Gastrocnemius medialis (tissue), 4 donors: ENCODE results near the gene C1QTNF8. TPM values are rescaled to one million over a fixed set of nuclear protein-coding genes. Genes with fewer than 3 reads are reported as not detected.

Source experiments
- ATAC-seq, 2 donors: fragments of 150-250 bp; one replicate each; pipeline ENCODE4 v1.9.1; 2016
- DNase-seq, 2 donors: peaks; one replicate each; pipeline ENCODE4 v3.0.0-alpha.2; 2019
- H3K27ac ChIP-seq, 4 donors: fragments of 200-600 bp; sonication (generic); 1 replicate in 1 of 4; 2 replicates in 3 of 4; pipeline ENCODE4 v1.5.1; 2016 to 2018; ENCODE audit warnings: mild to moderate bottlenecking in 2 of 4, moderate library complexity in 1 of 4
- H3K27me3 ChIP-seq, 3 donors: fragments of 200-600 bp; sonication (generic) in 2 of 3; 1 replicate in 1 of 3; 2 replicates in 2 of 3; pipeline versions ENCODE4 v1.5.1 to v1.6.0; 2016 to 2019; ENCODE audit warnings: mild to moderate bottlenecking in 1 of 3, moderate library complexity in 1 of 3
- H3K36me3 ChIP-seq, 2 donors: fragments of 200-600 bp; sonication (generic) in 1 of 2; one replicate each; pipeline ENCODE4 v1.5.1; 2017 to 2018
- H3K4me1 ChIP-seq, 2 donors: fragments of 200-600 bp; sonication (generic) in 1 of 2; one replicate each; pipeline ENCODE4 v1.5.1; 2016 to 2017; ENCODE audit warnings: mild to moderate bottlenecking in 2 of 2
- H3K4me3 ChIP-seq, 4 donors: fragments of 200-600 bp; sonication (generic) in 3 of 4; 1 replicate in 1 of 4; 2 replicates in 3 of 4; pipeline ENCODE4 v1.5.1; 2016 to 2019; ENCODE audit warnings: mild to moderate bottlenecking in 2 of 4
- H3K9me3 ChIP-seq, 3 donors: fragments of 200-600 bp; sonication (generic) in 2 of 3; 1 replicate in 1 of 3; 2 replicates in 2 of 3; pipeline ENCODE4 v1.5.1; 2016 to 2019
- POLR2A ChIP-seq, 2 donors: fragments of 450-650 bp; IDR thresholded peaks; one replicate each; pipeline ENCODE4 v1.6.1; 2017; ENCODE audit warnings: antibody characterized with exemption in 2 of 2, mild to moderate bottlenecking in 2 of 2, moderate library complexity in 2 of 2
- in situ Hi-C, 4 donors: fragments of 200-750 bp; cut with MboI; loops; one replicate each; pipeline versions ENCODE4 v1.15.0 to v1.8.0; 2017; ENCODE audit warnings: low sequenced_read_pairs in 4 of 4
- intact Hi-C: fragments of 100-400 bp; cut with DNase I; formaldehyde crosslinking; loops from one replicate; pipeline ENCODE4 v1.15.1; 2023; ENCODE audit warnings: low total_unique reads
- total RNA-seq, 4 donors: library from RNA; depleted of rRNA; stranded (reverse); fragments of >200 nt; gene quantifications; one replicate each; pipeline versions ENCODE4 v1.1.0 to v1.2.3, GENCODE V29; 2016
- TF ChIP-seq, protein P1 (sequence below), 5 experiments: fragments of 450-650 bp in 3 of 5; fragments of 200-600 bp in 2 of 5; sonication (generic) in 2 of 5; IDR thresholded peaks in 4 of 5; conservative IDR thresholded peaks in 1 of 5; 1 replicate in 4 of 5; 2 replicates in 1 of 5; pipeline ENCODE4 v1.5.1; 2016 to 2019; ENCODE audit warnings: antibody characterized with exemption in 5 of 5, mild to moderate bottlenecking in 3 of 5, moderate library complexity in 3 of 5

The C1QTNF8 gene
- total RNA-seq, 4 donors from 2014 or later = not detected

GRCh38 chr16:1091992-1092552, 4.0 kb downstream of the C1QTNF8 start:
- no peak for ATAC-seq
- peak overlapping the region; percentile 60 to 92 (median 82) for H3K27ac ChIP-seq
- intact Hi-C loops = loop anchor here (2.0 kb wide), 1 partner anchor 117 kb away; no protein-coding TSS in a partner anchor
- peaks cover 18 to 33% (median 19%) of the 10 kb centered on the region in 3 donors for H3K27me3 ChIP-seq
- H3K4me3 ChIP-seq = no peak overlapping the region
- H3K9me3 ChIP-seq = no peaks in the 10 kb centered on the region
- H3K4me1 ChIP-seq = peaks cover 15 to 24% of the 10 kb centered on the region in 2 donors
- no peak for TF ChIP-seq POLR2A (IDR thresholded peaks at IDR 0.05)
- TF ChIP-seq, protein P1, sequence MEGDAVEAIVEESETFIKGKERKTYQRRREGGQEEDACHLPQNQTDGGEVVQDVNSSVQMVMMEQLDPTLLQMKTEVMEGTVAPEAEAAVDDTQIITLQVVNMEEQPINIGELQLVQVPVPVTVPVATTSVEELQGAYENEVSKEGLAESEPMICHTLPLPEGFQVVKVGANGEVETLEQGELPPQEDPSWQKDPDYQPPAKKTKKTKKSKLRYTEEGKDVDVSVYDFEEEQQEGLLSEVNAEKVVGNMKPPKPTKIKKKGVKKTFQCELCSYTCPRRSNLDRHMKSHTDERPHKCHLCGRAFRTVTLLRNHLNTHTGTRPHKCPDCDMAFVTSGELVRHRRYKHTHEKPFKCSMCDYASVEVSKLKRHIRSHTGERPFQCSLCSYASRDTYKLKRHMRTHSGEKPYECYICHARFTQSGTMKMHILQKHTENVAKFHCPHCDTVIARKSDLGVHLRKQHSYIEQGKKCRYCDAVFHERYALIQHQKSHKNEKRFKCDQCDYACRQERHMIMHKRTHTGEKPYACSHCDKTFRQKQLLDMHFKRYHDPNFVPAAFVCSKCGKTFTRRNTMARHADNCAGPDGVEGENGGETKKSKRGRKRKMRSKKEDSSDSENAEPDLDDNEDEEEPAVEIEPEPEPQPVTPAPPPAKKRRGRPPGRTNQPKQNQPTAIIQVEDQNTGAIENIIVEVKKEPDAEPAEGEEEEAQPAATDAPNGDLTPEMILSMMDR (IDR thresholded peaks at IDR 0.05 in 4 of 5, conservative IDR thresholded peaks at IDR 0.05 in 1 of 5) = no peak
- DNase-seq = no peak
- H3K36me3 ChIP-seq = no peaks in the 10 kb centered on the region
- in situ Hi-C loops = no loop called here

DNA sequence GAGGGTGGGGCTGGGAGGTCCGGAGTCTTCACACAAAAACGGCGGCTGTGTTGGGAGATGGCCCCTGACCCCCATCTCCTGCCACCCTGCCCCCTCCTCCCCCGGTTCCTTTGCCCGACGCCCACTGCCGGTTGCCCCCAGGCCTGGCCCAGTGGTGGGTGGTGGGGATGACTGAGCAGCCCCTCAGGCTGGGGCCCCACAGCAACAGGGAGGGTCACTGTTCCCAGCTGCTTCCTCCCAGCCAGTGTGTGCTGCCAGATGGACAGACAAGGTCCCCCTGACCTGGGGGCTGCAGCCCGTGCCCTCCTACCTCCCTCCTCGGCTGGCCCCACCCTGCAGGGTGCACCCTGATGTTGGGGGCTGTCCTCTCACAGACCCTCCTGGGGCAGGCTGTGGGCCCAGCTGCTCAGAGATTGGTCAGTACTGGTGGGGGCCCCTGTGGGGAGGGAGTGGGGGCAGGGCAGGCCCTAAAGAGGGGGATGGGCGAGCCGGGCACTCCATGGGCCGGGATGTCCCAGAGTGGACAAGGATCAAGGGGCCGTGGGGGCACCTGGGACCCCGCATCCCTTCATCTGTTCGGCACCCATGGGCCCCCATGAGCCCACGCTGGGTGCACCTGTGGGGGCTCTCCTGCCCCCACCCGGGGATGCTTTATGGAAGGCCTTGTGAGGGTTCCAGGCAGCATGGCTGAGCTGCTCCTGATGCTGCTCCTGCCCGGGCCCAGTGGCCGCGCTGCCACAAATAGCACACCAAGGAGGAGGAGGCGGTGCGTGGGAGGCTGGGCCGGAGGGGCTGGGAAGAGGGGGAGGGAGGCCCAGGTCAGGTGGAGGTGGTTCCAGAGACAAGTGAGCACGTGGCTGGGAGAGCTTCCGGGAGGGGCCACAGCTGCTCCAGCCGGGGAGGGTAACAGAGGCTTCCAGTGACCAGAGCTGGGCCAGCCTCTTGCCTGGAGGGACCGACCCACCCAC, 5.1 kb downstream of the C1QTNF8 start:
- intact Hi-C loops = loop anchor here (2.0 kb wide), 1 partner anchor 116 kb away; no protein-coding TSS in a partner anchor
- Histone ChIP-seq H3K4me1 (peaks cover 13 to 20% of the 10 kb centered on the region in 2 donors), H3K36me3 (no peaks in the 10 kb centered on the region), H3K4me3 (peak overlapping the region; percentile 48 to 55 (median 52)), H3K27ac (peak overlapping the region; percentile 76 to 92 (median 88)), H3K9me3 (no peaks in the 10 kb centered on the region), H3K27me3 (peaks cover 22 to 36% (median 27%) of the 10 kb centered on the region in 3 donors)
- ATAC-seq = peak; percentile 55 to 62
- DNase-seq = peak; percentile 71 to 89
- peak; percentile 52 to 64 for TF ChIP-seq POLR2A (IDR thresholded peaks at IDR 0.05)
- TF ChIP-seq, protein P1 (IDR thresholded peaks at IDR 0.05 in 4 of 5, conservative IDR thresholded peaks at IDR 0.05 in 1 of 5) = no peak
- in situ Hi-C loops = no loop called here

GRCh38 chr16:1089822-1090619, 6.0 kb downstream of the C1QTNF8 start:
- Histone ChIP-seq H3K4me3 (peak overlapping the region; percentile 48 to 55 (median 52)), H3K27me3 (peaks cover 25 to 36% (median 34%) of the 10 kb centered on the region in 3 donors), H3K4me1 (peaks cover 13 to 20% of the 10 kb centered on the region in 2 donors), H3K9me3 (peaks cover 0 to 9% (median 1%) of the 10 kb centered on the region in 3 donors), H3K36me3 (no peaks in the 10 kb centered on the region), H3K27ac (peak overlapping the region; percentile 76 to 92 (median 88))
- TF ChIP-seq POLR2A (IDR thresholded peaks at IDR 0.05) = peak; percentile 67 to 72
- TF ChIP-seq, protein P1 (IDR thresholded peaks at IDR 0.05 in 4 of 5, conservative IDR thresholded peaks at IDR 0.05 in 1 of 5) = peak; percentile 23 to 34 (median 30)
- intact Hi-C loops (loop anchor here (2.0 kb wide), 1 partner anchor 115 kb away; no protein-coding TSS in a partner anchor), in situ Hi-C loops (no loop called here)
- peak; percentile 66 to 71 for ATAC-seq
- peak; percentile 48 to 90 for DNase-seq

GRCh38 chr16:1089439-1089821, 6.6 kb downstream of the C1QTNF8 start:
- Histone ChIP-seq H3K27ac (peak overlapping the region; percentile 76 to 92 (median 88)), H3K27me3 (peaks cover 26 to 38% (median 36%) of the 10 kb centered on the region in 3 donors), H3K4me1 (peaks cover 13 to 20% of the 10 kb centered on the region in 2 donors), H3K4me3 (peak overlapping the region; percentile 48 to 55 (median 52)), H3K9me3 (peaks cover 0 to 9% (median 4%) of the 10 kb centered on the region in 3 donors), H3K36me3 (no peaks in the 10 kb centered on the region)
- DNase-seq (peak; percentile 20 to 71), ATAC-seq (peak; percentile 53 to 55)
- TF ChIP-seq, protein P1 (IDR thresholded peaks at IDR 0.05 in 4 of 5, conservative IDR thresholded peaks at IDR 0.05 in 1 of 5) = no peak
- TF ChIP-seq POLR2A (IDR thresholded peaks at IDR 0.05) = no peak
- in situ Hi-C loops = no loop called here
- intact Hi-C loops = no loop called here
